ENCODE results near the gene CX3CR1. TPM values are rescaled to one million over a fixed set of nuclear protein-coding genes. Genes with fewer than 3 reads are reported as not detected.

Gene CX3CR1
- total and polyA plus RNA-seq, 8 donors: 0.06 to 0.43 (median 0.26) TPM; not detected in 4

DNA sequence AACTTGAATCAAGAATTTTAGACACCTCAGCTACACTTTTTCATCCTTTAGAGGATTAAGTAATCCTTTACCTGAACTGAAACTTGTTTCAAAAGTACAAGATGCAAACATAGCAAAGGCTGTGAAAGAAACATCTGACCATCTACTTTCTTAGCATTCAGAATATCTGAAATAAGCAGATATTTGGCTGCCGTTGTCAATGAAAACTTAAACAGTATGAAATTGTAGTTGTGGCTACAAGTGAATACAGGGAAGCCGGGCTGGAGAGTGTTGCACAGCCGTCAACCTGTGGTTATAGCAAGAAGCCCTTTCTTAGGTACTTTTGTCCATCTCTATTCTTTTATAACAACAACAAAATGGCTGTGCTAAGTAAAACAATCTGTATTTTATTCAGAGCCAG lies 6.9 kb upstream of the CX3CR1 start:
- TF ChIP-seq POLR2A (IDR thresholded peaks at IDR 0.05) (no peak), EP300 (IDR thresholded peaks at IDR 0.05) (no peak), POLR2AphosphoS5 (IDR thresholded peaks at IDR 0.05) (no peak)
- TF ChIP-seq, protein P1, sequence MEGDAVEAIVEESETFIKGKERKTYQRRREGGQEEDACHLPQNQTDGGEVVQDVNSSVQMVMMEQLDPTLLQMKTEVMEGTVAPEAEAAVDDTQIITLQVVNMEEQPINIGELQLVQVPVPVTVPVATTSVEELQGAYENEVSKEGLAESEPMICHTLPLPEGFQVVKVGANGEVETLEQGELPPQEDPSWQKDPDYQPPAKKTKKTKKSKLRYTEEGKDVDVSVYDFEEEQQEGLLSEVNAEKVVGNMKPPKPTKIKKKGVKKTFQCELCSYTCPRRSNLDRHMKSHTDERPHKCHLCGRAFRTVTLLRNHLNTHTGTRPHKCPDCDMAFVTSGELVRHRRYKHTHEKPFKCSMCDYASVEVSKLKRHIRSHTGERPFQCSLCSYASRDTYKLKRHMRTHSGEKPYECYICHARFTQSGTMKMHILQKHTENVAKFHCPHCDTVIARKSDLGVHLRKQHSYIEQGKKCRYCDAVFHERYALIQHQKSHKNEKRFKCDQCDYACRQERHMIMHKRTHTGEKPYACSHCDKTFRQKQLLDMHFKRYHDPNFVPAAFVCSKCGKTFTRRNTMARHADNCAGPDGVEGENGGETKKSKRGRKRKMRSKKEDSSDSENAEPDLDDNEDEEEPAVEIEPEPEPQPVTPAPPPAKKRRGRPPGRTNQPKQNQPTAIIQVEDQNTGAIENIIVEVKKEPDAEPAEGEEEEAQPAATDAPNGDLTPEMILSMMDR (IDR thresholded peaks at IDR 0.05): no peak
- 40 to 62% (median 59%) methylated on average over 3 of the region's 3 CpGs for WGBS, 5 donors
- H3K4me1 ChIP-seq: peaks cover 0 to 30% (median 21%) of the 10 kb centered on the region in 4 donors
- peak overlapping the region in 1 of 5 donors; percentile 6 for H3K27ac ChIP-seq
- no peak for DNase-seq
- intact Hi-C loops (cut with DNase I; ENCODE audit: low total_unique reads): no loop called here
- H3K36me3 ChIP-seq: no peaks in the 10 kb centered on the region
- no peak overlapping the region for H3K4me3 ChIP-seq
- no peaks in the 10 kb centered on the region for H3K9me3 ChIP-seq
- no peaks in the 10 kb centered on the region for H3K27me3 ChIP-seq

DNA sequence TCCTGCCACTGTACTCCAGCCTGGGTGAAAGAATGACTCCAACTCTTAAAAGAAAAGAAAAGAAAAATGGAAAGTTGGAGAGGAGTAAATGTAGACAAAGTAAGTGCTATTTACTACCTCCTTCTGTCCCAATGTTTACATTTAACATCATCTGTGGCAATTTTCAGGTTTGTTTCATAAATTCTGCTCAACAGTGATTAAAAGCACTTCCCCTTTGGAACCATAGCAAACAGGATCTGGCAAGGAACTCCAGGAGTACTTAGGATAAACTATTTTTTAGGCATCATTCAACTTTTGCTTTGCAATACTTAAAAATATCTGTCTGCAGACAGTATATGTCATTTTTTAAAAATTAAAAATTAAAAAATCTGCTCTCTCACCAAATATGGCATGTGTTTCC lies 5.5 kb upstream of the CX3CR1 start:
- intact Hi-C loops (cut with DNase I; ENCODE audit: low total_unique reads): no loop called here
- Histone ChIP-seq H3K9me3 (no peaks in the 10 kb centered on the region), H3K36me3 (no peaks in the 10 kb centered on the region), H3K27ac (no peak overlapping the region), H3K4me1 (peaks cover 0 to 26% (median 8%) of the 10 kb centered on the region in 4 donors), H3K27me3 (no peaks in the 10 kb centered on the region), H3K4me3 (no peak overlapping the region)
- TF ChIP-seq, protein P1 (IDR thresholded peaks at IDR 0.05): no peak
- TF ChIP-seq POLR2AphosphoS5 (IDR thresholded peaks at IDR 0.05) (no peak), POLR2A (IDR thresholded peaks at IDR 0.05) (no peak), EP300 (IDR thresholded peaks at IDR 0.05) (no peak)
- DNase-seq: no peak

DNA sequence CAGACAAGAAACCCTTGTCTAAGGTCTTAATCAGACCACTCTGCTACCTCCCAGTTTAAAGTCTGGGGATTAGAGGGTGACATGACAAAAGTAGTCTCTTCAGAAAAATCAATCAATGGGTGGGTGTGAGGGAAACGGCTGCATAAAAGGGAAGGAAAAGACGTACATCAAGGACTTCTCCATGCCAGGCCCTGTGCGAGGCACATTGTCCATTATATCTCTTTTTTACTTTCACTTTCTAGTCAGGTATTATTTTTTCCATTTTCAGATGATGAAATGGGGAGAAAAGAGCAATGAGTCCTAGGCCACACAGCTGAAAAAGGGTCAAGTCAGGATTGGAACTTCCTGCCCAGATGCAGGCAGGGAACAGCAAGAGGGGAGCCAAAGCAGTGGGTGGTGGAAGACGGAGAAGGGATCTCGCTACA lies 4.6 kb upstream of the CX3CR1 start:
- Histone ChIP-seq H3K4me1 (peaks cover 0 to 20% (median 4%) of the 10 kb centered on the region in 4 donors), H3K36me3 (no peaks in the 10 kb centered on the region), H3K9me3 (no peaks in the 10 kb centered on the region), H3K27me3 (no peaks in the 10 kb centered on the region), H3K4me3 (no peak overlapping the region), H3K27ac (no peak overlapping the region)
- 66 to 82% (median 77%) methylated on average over 5 of the region's 5 CpGs for WGBS, 5 donors
- intact Hi-C loops (cut with DNase I; ENCODE audit: low total_unique reads): loop anchor here (5.0 kb wide), 1 partner anchor 92 kb away; the partner anchor contains the start of gene XIRP1
- no peak for DNase-seq
- no peak for TF ChIP-seq POLR2A (IDR thresholded peaks at IDR 0.05)
- no peak for TF ChIP-seq POLR2AphosphoS5 (IDR thresholded peaks at IDR 0.05)
- TF ChIP-seq, protein P1 (IDR thresholded peaks at IDR 0.05): no peak
- TF ChIP-seq EP300 (IDR thresholded peaks at IDR 0.05): no peak

DNA sequence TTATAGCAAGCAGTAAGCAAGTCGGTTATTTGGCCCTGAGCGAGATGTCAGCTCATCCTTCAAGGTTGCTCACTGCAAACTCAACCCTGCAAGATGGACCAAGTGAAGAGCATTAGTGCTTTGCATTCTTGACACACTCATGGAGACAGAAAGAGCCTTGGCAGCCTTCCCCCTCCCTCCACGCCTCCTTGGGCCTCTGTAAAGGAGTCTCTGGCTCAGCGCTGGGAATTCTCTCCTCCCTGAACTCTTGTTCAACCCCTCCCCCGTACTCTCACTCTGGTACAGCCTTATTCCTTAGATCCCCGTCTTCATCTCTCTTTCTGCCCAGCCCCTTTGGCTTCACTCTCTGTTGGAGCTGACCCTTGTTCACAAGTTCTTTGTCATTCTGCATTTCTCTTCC lies 2.2 kb upstream of the CX3CR1 start:
- Histone ChIP-seq H3K4me3 (no peak overlapping the region), H3K4me1 (peaks cover 0 to 4% (median under 1%) of the 10 kb centered on the region in 4 donors), H3K27ac (no peak overlapping the region), H3K27me3 (peaks cover 0 to 4% (median 0%) of the 10 kb centered on the region in 3 donors), H3K9me3 (no peaks in the 10 kb centered on the region), H3K36me3 (no peaks in the 10 kb centered on the region)
- intact Hi-C loops (cut with DNase I; ENCODE audit: low total_unique reads): loop anchor here (5.0 kb wide), 1 partner anchor 90 kb away; the partner anchor contains the start of gene XIRP1
- 75 to 88% (median 77%) methylated on average over 6 of the region's 6 CpGs for WGBS, 5 donors
- TF ChIP-seq POLR2AphosphoS5 (IDR thresholded peaks at IDR 0.05): no peak
- DNase-seq: peak in 1 of 2 donors; percentile 55

DNA sequence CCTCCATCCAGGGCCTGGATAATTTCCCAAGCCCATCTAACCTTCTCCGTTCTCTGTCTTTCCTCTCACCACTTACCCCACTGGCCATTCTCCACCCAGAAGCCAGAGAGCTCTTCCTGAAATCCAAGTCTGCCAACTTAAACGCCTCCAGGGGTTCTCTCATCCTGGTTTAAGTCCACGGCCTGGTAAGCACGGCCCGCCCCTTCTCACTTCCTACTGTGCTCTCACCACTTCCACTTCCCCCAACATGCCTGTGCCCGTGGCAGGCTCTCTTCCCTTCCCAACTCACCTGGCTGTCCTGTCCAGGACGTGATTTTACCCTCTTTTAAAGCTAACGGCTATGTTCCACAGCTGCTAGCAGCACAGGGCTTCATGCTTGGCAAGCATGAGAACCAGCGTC lies 1.7 kb upstream of the CX3CR1 start:
- Histone ChIP-seq H3K4me1 (no peaks in the 10 kb centered on the region), H3K36me3 (no peaks in the 10 kb centered on the region), H3K27ac (no peak overlapping the region), H3K27me3 (peaks cover 0 to 4% (median 0%) of the 10 kb centered on the region in 3 donors), H3K4me3 (no peak overlapping the region), H3K9me3 (no peaks in the 10 kb centered on the region)
- no peak for TF ChIP-seq POLR2AphosphoS5 (IDR thresholded peaks at IDR 0.05)
- TF ChIP-seq, protein P1 (IDR thresholded peaks at IDR 0.05): no peak
- no peak for TF ChIP-seq POLR2A (IDR thresholded peaks at IDR 0.05)
- TF ChIP-seq EP300 (IDR thresholded peaks at IDR 0.05): no peak
- 69 to 81% (median 81%) methylated on average over 9 of the region's 9 CpGs for WGBS, 5 donors
- DNase-seq: no peak
- intact Hi-C loops (cut with DNase I; ENCODE audit: low total_unique reads): loop anchor here (5.0 kb wide), 1 partner anchor 89 kb away; the partner anchor contains the start of gene XIRP1
